A549 (cell line): ENCODE data around the gene TEDDM1.

Experiments
- CHD2 ChIP-seq: fragments of 150-350 bp; IDR thresholded peaks from 2 replicates; pipeline ENCODE4 v1.6.1; 2014; ENCODE audit warnings: low read length; ENCODE audit not compliant: partially characterized antibody
- ESRRA ChIP-seq: fragments of 150-350 bp; IDR thresholded peaks from 2 replicates; pipeline ENCODE4 v1.6.1; 2014; ENCODE audit warnings: mild to moderate bottlenecking, low read length, borderline replicate concordance
- FOSL2 ChIP-seq, 2 experiments: fragments of 450-650 bp in 1 of 2; fragments of >200 bp in 1 of 2; sonication (Bioruptor Twin) in 1 of 2; formaldehyde crosslinking; IDR thresholded peaks; 2 replicates each; pipeline versions ENCODE4 v1.5.0 to v1.6.1; 2016 to 2020; ENCODE audit warnings: mild to moderate bottlenecking in 1 of 2, moderate library complexity in 1 of 2
- HDAC2 ChIP-seq: fragments of 200-600 bp; sonication (generic); IDR thresholded peaks from 2 replicates; pipeline ENCODE4 v1.6.1; 2016
- JUN ChIP-seq, 2 experiments: fragments of >200 bp; sonication (Bioruptor Twin); formaldehyde crosslinking; IDR thresholded peaks; 2 replicates in 1 of 2; 3 replicates in 1 of 2; pipeline ENCODE4 v1.6.1; 2016 to 2017
- KDM5A ChIP-seq: fragments of 200-600 bp; sonication (generic); IDR thresholded peaks from 2 replicates; pipeline ENCODE4 v1.6.1; 2016; ENCODE audit warnings: antibody characterized with exemption, mild to moderate bottlenecking
- MAZ ChIP-seq: fragments of 150-350 bp; IDR thresholded peaks from 2 replicates; pipeline ENCODE4 v1.6.1; 2014; ENCODE audit warnings: antibody characterized with exemption, low read depth, low read length, borderline replicate concordance
- MYC ChIP-seq: IDR thresholded peaks from 2 replicates; pipeline ENCODE4 v1.6.1; 2012; ENCODE audit warnings: mild to moderate bottlenecking, inconsistent platforms, low read length, improper control_type of control experiment, borderline replicate concordance
- POLR2A ChIP-seq: IDR thresholded peaks from 2 replicates; pipeline ENCODE4 v1.6.1; 2012; ENCODE audit warnings: mild to moderate bottlenecking, low read length
- TF ChIP-seq, protein P1 (sequence below): fragments of >200 bp; sonication (Bioruptor Twin); formaldehyde crosslinking; IDR thresholded peaks from 3 replicates; pipeline ENCODE4 v1.5.1; 2016
- TF ChIP-seq, protein P2 (sequence below): IDR thresholded peaks from 2 replicates; pipeline ENCODE4 v1.6.1; 2012

DNA sequence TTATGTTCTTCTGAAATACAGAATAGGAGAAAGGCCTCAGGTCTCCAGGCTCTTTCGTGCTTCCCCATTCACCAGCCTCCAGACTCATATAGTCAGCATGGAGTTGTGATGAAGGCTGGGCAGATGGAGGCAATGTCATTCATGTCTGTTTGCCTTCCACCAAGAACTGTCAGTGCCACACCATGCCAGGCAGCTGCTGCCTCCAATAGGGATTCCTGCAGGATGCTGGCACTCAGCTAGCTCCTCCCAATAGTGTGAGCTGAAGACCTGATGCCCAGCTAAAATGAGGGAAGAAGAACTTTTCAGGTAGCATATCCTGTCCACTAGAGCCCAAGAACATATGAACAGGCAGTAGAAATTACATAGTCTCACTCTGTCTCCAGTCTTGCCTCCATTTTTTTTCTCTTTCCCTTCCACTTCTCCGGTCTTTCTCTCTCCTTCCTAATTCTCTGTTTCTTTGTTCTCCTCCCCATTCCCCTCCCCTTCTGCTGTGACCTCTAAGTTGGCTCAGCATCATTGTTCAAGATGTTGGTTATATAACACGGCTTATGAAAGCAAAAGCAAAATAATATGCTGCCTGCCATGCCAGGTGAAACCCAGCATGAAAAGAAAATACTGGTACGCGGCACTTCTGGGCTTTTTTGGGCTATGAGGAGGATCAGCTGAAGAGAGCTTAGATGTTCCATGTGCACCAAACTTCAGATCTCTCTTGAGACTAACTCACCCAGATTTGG lies 26.2 kb downstream of the TEDDM1 start:
- TF ChIP-seq, protein P1, sequence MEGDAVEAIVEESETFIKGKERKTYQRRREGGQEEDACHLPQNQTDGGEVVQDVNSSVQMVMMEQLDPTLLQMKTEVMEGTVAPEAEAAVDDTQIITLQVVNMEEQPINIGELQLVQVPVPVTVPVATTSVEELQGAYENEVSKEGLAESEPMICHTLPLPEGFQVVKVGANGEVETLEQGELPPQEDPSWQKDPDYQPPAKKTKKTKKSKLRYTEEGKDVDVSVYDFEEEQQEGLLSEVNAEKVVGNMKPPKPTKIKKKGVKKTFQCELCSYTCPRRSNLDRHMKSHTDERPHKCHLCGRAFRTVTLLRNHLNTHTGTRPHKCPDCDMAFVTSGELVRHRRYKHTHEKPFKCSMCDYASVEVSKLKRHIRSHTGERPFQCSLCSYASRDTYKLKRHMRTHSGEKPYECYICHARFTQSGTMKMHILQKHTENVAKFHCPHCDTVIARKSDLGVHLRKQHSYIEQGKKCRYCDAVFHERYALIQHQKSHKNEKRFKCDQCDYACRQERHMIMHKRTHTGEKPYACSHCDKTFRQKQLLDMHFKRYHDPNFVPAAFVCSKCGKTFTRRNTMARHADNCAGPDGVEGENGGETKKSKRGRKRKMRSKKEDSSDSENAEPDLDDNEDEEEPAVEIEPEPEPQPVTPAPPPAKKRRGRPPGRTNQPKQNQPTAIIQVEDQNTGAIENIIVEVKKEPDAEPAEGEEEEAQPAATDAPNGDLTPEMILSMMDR, result no peak
- no peak for TF ChIP-seq POLR2A
- TF ChIP-seq MAZ, result no peak
- no peak for TF ChIP-seq MYC
- TF ChIP-seq, protein P2, sequence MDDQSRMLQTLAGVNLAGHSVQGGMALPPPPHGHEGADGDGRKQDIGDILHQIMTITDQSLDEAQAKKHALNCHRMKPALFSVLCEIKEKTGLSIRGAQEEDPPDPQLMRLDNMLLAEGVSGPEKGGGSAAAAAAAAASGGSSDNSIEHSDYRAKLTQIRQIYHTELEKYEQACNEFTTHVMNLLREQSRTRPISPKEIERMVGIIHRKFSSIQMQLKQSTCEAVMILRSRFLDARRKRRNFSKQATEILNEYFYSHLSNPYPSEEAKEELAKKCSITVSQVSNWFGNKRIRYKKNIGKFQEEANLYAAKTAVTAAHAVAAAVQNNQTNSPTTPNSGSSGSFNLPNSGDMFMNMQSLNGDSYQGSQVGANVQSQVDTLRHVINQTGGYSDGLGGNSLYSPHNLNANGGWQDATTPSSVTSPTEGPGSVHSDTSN, result no peak
- no peak for TF ChIP-seq HDAC2
- TF ChIP-seq ESRRA, result no peak
- no peak for TF ChIP-seq KDM5A
- TF ChIP-seq FOSL2 (IDR thresholded peaks at IDR 0.05), result no peak
- TF ChIP-seq FOSL2 (CRISPR knock-in tag; IDR thresholded peaks at IDR 0.05), result no peak
- TF ChIP-seq JUN (IDR thresholded peaks at IDR 0.05), result no peak
- no peak for TF ChIP-seq CHD2
